KMS-11 (cell line): ENCODE measurements around the gene ZSCAN26.

Experiments used
- H2AFZ ChIP-seq: fragments of 200-600 bp; sonication (generic); 2 replicates; pipeline ENCODE4 v1.6.1; 2016; ENCODE audit warnings: antibody characterized with exemption, mixed run types, low read depth
- H3K27ac ChIP-seq: fragments of 200-600 bp; sonication (generic); 2 replicates; pipeline ENCODE4 v1.6.1; 2016; ENCODE audit warnings: mild to moderate bottlenecking, mixed run types
- H3K27me3 ChIP-seq: fragments of 200-600 bp; sonication (generic); 2 replicates; pipeline ENCODE4 v1.6.1; 2017; ENCODE audit warnings: mild to moderate bottlenecking, low read depth, mixed run types, moderate library complexity; ENCODE audit not compliant: insufficient read depth
- H3K36me3 ChIP-seq: fragments of 200-600 bp; sonication (generic); 2 replicates; pipeline ENCODE4 v1.6.1; 2017; ENCODE audit warnings: mild to moderate bottlenecking, mixed run types; ENCODE audit not compliant: insufficient read depth
- H3K4me1 ChIP-seq: fragments of 200-600 bp; sonication (generic); 2 replicates; pipeline ENCODE4 v1.6.1; 2016; ENCODE audit warnings: mild to moderate bottlenecking, low read depth, mixed run types; ENCODE audit not compliant: poor library complexity, severe bottlenecking
- H3K4me2 ChIP-seq: fragments of 200-600 bp; sonication (generic); 2 replicates; pipeline ENCODE4 v1.7.0; 2016; ENCODE audit warnings: mild to moderate bottlenecking, mixed run types
- H3K4me3 ChIP-seq: fragments of 200-600 bp; sonication (generic); IDR thresholded peaks from 2 replicates; pipeline ENCODE4 v1.6.1; 2017; ENCODE audit warnings: low read depth, low read length, mixed read lengths; ENCODE audit not compliant: insufficient read depth
- H3K79me2 ChIP-seq: fragments of 200-600 bp; sonication (generic); 2 replicates; pipeline ENCODE4 v1.6.1; 2016; ENCODE audit warnings: low read depth, mixed run types; ENCODE audit not compliant: insufficient read depth
- H3K9ac ChIP-seq: fragments of 200-600 bp; sonication (generic); 2 replicates; pipeline ENCODE4 v1.6.1; 2016; ENCODE audit warnings: mild to moderate bottlenecking, mixed run types
- H4K20me1 ChIP-seq: fragments of 200-600 bp; sonication (generic); 2 replicates; pipeline ENCODE4 v1.6.1; 2016; ENCODE audit warnings: mild to moderate bottlenecking, mixed run types; ENCODE audit not compliant: insufficient read depth
- CTCF ChIP-seq: fragments of 200-600 bp; sonication (generic); conservative IDR thresholded peaks from 2 replicates; pipeline ENCODE4 v1.6.1; 2017; ENCODE audit warnings: low read depth, mild to moderate bottlenecking, antibody characterized with exemption, low read length, moderate library complexity, mixed read lengths

The ZSCAN26 gene

GRCh38 chr6:28252009-28252975 lies 14.7 kb upstream of the ZSCAN26 start, which contains the start of gene ZKSCAN4:
Gene ZKSCAN4, minus strand, starts transcription at chr6:28252269. Its CDS starts 289 bp downstream, at chr6:28251980.
- H3K4me2 ChIP-seq = peak within 1 kb of the TSS; percentile 59
- H3K27ac ChIP-seq = peak within 1 kb of the TSS; percentile 35; the same call in 1 of the 2 replicates

GRCh38 chr6:28254121-28254519 lies 12.8 kb upstream of the ZSCAN26 start:
- Histone ChIP-seq H3K79me2 (peaks cover 6% of the 10 kb centered on the region; the same call in 1 of the 2 replicates), H3K4me1 (peaks cover 16% of the 10 kb centered on the region), H3K4me3 (no peak overlapping the region), H3K27me3 (no peaks in the 10 kb centered on the region), H3K4me2 (no peak overlapping the region), H3K9ac (no peak overlapping the region), H2AFZ (no peak overlapping the region), H3K27ac (no peak overlapping the region), H3K36me3 (no peaks in the 10 kb centered on the region), H4K20me1 (no peaks in the 10 kb centered on the region)
- TF ChIP-seq CTCF = no peak

More at GRCh38 chr6:28252009-28252975, 14.7 kb upstream of the ZSCAN26 start, which contains the start of gene ZKSCAN4:
- Histone ChIP-seq H2AFZ (peak within 1 kb of the TSS; percentile 98), H3K4me1 (peaks cover 16% of the 10 kb centered on the region), H3K9ac (peak within 1 kb of the TSS; percentile 55; the same call in 1 of the 2 replicates), H3K4me3 (no peak within 1 kb of the TSS), H4K20me1 (no peaks in the 10 kb centered on the region), H3K27me3 (no peaks in the 10 kb centered on the region), H3K36me3 (no peaks in the 10 kb centered on the region), H3K79me2 (peaks cover 6% of the 10 kb centered on the region; the same call in 1 of the 2 replicates)
- TF ChIP-seq CTCF = no peak

GRCh38 chr6:28257042-28257441 lies 9.9 kb upstream of the ZSCAN26 start:
- peaks cover 7% of the 10 kb centered on the region for H3K4me1 ChIP-seq

More at GRCh38 chr6:28257042-28257441, 9.9 kb upstream of the ZSCAN26 start:
- Histone ChIP-seq H3K79me2 (no peaks in the 10 kb centered on the region), H3K9ac (no peak overlapping the region), H3K36me3 (no peaks in the 10 kb centered on the region), H4K20me1 (no peaks in the 10 kb centered on the region), H3K27ac (no peak overlapping the region), H3K4me2 (no peak overlapping the region), H3K4me3 (no peak overlapping the region), H2AFZ (no peak overlapping the region), H3K27me3 (no peaks in the 10 kb centered on the region)
- no peak for TF ChIP-seq CTCF
